ENCODE data around the gene SHISA3.

DNA sequence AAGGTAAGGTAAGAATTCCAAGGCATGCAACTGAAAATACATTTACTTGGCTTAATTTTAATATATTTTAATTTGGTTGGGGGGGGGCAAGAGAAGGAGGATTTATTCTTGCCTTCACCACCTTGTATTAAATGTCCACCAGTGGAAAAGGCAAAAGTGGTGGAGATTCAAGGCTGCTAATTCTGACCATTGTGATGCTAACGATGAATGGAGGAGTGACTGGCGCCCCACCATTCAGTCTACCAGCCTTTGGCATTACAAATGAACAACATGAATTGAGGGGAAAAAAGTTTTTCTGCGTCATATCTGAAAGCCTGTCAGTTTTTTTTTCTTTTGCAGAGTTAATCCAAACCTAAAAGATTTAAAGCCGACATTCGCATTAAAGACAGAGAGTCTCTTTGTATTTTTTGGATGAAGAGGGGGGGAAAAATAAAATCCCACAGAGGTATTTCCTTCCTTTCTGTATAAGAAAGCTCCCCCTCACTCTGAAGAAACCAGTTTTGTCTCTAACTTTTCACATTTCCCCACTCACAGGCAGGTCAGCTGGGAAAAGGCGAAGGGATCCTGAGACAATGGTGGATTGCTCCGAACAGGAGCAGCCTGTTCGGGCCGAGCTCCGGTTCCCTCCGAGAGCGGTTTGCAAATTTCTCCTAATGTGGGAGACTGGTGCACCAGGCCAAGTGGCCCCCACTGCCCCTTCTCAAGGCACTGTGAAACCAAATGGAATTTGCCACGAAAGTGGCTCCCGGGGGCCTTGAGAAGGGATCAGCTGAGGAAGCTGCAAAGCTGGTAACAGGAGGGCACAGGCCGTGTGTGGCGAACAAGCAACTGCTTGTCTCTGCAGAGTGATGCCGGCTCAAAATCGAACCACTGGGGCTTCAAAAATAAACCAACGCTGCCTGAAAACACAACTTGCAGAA is 28.1 kb downstream of the SHISA3 start:
- TF ChIP-seq CTCF (IDR thresholded peaks at IDR 0.05) (no peak), POLR2A (IDR thresholded peaks at IDR 0.05) (no peak)
